ENCODE results near the gene DYNLL1.
"Not testable (repeated sequence)": the region's sequence is repeated elsewhere in the genome, so short reads cannot be mapped to it uniquely, and the experiment has no call there.

DYNLL1 gene

GRCh38 chr12:120474616-120474960 lies 21.3 kb upstream of the DYNLL1 start:
- peak; percentile 97 for DNase-seq (ENCODE audit: low spot score)

DNA sequence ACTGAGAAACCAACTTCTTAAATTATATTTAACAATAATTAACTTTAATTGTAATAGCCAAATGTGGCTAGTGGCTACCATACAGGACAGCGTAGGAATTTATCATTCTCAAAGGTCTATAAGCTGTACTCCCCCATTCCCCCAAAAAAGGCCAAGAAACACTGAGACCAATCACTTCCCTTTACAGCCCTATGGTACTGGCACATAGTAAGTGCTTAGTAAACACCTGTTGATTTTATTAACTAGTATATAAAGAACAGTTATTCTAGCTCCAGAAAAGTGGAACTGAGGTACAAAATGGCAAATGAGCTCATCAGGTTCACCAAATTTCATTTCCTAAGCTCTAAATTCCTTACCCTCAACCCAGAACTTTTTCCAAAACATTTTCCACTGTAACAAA lies 20.3 kb upstream of the DYNLL1 start:
- DNase-seq (ENCODE audit: low spot score): no peak

GRCh38 chr12:120479458-120479857 lies 16.5 kb upstream of the DYNLL1 start:
- DNase-seq (ENCODE audit: low spot score): no peak

DNA sequence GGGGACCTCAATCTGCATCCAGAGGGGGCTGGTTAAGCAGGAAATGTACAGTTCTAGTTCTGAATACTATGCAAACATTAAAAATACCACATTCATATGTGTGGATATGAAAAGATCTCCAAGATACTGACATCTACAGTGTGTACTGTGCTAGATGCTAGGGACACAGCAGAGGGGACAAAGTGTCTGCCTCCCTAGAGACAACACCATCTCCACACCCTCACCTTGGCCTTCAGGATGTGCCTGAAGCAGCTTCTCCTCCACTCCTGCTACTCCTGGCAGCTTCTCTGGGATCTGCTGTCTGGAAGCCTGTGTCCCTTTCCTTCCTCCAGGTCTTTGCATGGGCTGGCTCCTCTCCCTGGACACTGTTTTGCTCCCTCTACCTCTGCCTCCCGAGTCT lies 15.7 kb upstream of the DYNLL1 start:
- no peak for DNase-seq (ENCODE audit: low spot score)

GRCh38 chr12:120481022-120481767 lies 14.7 kb upstream of the DYNLL1 start:
- DNase-seq (ENCODE audit: low spot score): peak; percentile 28

DNA sequence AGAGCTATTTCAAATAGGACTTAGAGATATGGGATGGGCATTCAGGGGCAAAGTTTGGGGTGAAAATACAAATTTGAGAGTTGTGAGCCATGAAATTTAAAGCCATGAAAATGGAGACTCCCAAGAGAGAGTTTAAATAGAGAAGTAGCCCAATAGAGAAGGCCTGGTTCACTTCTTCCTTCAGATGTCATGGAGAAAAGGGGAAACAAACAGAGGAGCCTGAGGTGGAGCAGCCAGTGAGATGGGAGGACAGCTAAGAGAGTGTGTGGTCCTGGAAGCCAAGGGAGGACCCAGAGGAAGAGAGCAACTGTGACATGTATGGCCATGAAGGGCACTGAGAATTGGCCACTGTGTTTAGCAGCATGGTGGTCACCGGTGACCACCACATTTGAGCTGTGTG lies 12.3 kb upstream of the DYNLL1 start:
- no peak for DNase-seq (ENCODE audit: low spot score)

DNA sequence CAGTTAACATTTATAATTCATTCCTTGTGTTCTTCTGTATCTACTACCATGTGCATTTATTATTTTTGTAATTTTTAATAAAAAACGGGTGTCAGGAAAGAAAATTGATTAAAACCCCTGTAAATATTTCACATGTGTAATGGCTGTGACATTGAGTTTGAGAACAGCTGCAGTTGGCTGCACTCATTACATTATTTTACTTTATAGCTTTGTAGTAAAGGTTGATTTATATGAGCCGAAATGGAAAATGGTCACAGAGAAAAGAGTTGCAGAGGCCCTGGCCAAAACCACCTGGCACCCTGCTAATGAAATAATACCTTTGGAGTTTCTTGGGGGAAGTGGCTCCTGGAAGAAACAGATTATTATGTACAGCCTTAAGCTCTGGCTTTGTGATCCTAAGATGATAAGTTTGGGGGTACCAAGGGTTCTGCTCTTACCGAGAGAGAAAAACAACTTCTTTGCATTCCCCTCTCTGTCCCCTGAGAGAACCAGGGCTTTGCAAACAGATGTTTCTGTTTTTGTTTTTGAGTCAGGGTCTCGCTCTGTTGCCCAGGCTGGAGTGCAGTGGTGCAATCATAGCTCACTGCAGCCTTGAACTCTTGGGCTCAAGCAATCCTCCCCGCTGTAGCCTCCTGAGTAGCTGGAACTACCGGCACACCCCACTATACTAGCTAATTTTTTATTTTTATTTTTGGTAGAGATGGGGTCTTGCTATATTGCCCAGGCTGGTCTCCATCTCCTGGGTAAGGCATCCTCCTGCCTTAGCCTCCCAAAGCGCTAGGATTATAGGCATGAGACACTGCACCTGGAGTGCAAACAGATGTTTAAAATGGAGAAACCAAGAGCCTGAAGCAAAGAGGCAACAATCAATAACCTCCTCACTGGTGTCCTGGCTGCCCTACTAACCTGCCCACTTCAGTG lies 9.7 kb upstream of the DYNLL1 start:
- DNase-seq (ENCODE audit: low spot score): no peak

DNA sequence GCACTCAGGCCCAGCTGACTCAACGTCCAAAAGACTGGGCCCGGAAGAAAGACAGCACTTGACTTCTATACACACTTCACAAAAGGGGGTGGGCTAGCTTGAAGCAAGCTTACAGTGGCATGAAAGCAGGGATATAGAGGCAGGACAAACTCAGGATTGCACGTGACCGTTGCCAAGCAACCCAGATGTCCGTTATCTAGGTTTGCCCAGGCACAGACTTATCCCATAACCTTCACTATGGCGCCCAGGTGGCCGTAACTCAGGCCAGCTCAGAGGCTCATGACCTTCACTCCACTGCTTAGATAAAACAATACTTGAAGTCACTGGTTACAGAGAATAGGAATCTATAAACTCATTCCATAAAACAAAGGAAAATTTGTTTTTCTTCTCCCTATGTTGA lies 8.4 kb upstream of the DYNLL1 start:
- not testable (repeated sequence) for DNase-seq (ENCODE audit: low spot score)

DNA sequence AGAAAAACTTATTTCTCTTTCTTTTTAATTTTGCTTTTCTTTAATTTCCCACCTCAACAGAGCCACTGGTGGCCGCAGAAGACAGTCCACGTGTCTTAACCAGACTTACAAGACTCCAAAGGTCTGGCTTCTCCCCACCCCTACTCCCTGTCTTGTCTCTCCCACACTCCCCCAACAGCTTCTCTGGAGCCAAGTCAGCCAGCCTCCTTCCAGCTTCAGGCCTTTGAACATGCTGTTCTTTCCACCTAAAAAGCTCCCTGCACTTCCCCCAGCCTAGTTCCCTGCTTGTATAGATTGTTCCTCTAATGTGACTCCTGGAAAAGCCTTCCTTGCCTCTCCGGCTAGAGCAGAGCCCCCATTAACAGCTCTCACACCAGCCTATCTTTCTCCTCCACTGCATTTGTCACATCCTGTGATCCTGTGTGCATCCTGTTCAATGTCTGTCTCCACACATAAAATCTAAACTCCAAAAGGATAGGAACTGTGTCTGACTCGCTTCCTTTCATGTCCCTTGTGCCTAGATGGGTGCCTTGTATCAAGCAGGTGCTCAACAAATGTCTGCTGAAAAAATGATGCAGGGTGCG lies 7.8 kb upstream of the DYNLL1 start:
- no peak for DNase-seq (ENCODE audit: low spot score)

DNA sequence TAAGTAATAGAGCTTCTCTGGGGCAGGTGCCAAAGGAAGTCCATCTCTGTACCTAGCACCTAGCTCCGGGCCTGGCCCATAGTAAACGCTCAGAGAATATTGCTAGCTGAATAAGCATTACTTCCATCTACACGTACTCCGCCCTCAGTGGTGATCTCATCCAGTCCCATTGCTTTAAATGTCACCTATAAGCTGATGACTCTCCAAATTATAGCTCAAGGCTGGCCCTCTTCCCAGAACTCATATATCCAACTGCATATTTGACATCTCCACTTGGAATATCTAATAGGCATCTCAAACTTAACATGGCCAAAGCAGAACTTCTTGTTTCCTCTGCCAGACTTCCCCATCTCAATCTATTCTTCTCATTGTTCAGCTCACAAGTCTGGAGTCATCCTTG lies 6.9 kb upstream of the DYNLL1 start:
- DNase-seq (ENCODE audit: low spot score): no peak

- no peak for DNase-seq (ENCODE audit: low spot score)
Measured at GRCh38 chr12:120490325-120490724, 5.6 kb upstream of the DYNLL1 start.

- no peak for DNase-seq (ENCODE audit: low spot score)
Measured at GRCh38 chr12:120490833-120491512, 4.9 kb upstream of the DYNLL1 start.

DNA sequence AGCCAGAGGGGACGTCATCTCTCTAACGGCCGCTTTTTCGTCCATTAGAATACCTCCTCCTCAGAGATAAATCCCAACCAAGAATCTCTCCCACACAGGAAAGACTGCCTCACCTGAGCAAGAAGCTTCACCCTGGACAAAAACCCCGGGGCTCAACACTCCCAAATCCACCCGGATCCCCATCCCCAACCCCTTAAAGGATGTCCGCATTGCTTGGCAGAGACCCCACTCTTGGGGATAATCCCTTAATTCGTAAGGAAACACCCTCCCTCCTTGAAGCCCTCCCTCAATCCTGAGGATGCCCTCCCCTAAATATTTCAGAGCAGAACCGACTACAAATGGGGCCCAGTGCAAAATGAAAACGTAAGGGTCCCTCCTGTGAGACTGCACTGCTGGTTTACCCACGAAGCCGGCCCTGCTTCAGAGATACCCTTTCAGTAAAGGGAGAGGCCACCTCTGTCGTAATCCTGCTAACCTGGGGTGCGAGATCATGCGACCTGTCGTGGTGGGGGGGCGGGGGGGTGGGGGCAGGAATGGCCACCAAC lies 655 bp upstream of the DYNLL1 start:
- no peak for DNase-seq (ENCODE audit: low spot score)

- peak; percentile 45 for DNase-seq (ENCODE audit: low spot score)
Measured at GRCh38 chr12:120496413-120497340, 764 bp downstream of the DYNLL1 start.

DNA sequence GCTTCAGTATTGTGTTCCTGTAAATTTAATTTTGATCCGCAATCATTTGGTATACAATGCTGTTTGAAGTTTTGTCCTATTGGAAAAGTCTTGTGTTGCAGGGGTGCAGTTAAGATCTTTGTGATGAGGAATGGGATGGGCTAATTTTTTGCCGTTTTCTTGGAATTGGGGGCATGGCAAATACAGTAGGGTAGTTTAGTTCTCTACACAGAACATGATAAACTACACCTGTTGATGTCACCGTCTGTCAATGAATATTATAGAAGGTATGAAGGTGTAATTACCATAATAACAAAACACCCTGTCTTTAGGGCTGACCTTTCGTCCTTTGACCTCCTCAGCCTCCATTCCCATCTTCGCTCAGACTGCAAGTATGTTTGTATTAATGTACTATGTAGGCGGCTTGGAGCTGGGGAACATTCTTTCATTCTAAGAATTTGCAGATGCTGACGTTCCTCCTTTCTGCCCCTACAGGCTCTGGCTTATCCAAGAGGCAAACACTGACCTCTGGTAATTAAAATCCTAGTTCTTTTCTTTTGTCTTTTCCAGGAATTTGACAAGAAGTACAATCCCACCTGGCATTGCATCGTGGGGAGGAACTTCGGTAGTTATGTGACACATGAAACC lies 1.7 kb downstream of the DYNLL1 start:
- no peak for DNase-seq (ENCODE audit: low spot score)

DNA sequence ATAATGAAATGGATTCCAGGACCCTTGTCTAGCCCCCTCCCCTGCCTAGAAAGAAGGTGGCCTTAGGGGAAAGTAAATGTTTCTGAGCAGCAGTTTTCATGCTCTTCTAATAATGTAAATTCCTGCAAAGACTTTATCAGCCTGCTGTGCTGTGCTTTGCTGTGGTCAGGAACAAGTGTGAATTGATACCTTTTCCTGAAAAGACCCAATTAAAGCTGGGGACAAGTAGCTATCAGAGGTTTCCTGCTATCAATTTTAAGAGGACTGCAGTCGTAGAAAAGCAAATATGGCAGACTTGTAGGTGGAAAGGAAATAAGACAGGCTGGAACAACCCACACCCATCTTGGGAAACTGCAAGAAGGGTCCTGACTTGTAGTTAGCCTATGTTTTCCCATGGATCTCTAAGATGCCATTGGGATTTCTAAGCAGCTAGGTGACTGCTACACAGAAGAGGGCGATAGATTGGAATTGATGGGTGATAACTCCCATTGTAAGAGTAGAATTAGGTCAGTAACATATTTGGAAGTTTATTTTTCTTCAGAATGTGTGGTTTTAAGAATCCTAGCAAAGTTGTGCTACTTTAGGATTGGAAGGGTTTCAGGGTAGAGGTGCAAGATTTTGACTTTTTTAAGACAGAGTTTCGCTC lies 3.1 kb downstream of the DYNLL1 start:
- DNase-seq (ENCODE audit: low spot score): no peak

DNA sequence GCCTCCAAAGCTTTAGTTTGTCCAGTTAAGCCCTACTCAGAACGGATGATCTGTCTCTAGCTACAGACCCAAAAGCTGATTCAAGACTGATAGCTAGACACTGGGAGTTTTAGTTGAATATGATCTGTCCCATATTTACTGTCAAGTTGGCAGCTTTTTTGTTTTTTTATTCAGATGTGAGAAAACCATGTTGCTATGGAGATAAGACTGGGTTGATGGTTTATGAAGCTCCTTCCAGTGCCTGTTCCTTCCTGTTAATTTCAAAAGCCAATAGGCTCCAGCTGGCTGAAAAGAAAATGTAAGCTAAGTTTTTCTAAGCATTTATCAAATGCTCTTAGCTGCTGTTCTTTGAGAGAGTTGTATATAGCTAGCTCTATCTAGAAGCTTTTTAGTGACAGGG lies 4.7 kb downstream of the DYNLL1 start:
- DNase-seq (ENCODE audit: low spot score): no peak

DNA sequence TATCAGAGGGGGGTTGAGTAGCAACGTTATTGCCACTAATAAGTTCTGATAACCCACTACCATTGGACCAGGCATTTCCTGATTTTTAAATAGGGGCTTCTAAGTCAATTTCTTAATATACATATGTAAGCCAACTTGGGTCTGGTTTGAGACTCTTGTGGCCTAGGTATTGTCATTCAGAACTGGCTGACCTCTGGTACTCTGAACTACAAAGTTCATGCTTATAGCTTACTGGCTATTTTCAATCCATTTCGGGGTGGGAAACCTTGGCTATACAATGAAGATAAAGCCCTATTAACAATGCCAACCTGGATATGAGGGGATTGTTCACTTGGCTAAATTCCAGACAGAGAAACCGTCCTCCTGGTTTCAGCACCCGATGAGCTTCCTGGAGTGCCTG lies 8.7 kb downstream of the DYNLL1 start:
- no peak for DNase-seq (ENCODE audit: low spot score)

DNA sequence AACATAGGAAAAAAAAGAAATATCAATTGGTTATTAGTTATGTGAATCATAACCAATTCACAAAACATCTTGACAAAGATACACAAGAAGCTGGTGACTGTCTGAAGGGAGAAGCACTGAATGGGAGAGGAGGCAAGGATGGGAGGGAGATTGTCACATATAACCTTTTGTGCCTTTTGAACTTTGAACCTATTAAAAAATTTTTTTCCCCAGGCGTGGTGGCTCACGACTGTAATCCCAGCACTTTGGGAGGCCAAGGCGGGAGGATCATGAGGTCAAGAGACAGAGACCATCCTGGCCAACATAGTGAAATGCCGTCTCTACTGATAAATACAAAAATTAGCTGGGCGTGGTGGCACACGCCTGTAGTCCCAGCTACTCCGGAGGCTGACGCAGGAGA lies 12.6 kb downstream of the DYNLL1 start:
- DNase-seq (ENCODE audit: low spot score): no peak

- no peak for DNase-seq (ENCODE audit: low spot score)
Measured at GRCh38 chr12:120514002-120514401, 18.1 kb downstream of the DYNLL1 start.

All from kidney tubule cell (primary cell).